RWPE2 (cell line): ENCODE results near the gene SLC5A10.
A peak's percentile ranks its signal among the peaks of the same experiment; 100 is the strongest.

Experiments
- ATAC-seq: fragments of 200-7000 bp; cut with Tn5 transposase; 3 replicates; pipeline ENCODE4 v1.9.1; 2021; ENCODE audit warnings: low read depth
- DNase-seq: peaks from one replicate; pipeline ENCODE4 v3.0.0-alpha.2; 2020; ENCODE audit warnings: low spot score
- H3K27ac ChIP-seq: fragments of 450-650 bp; 2 replicates; pipeline ENCODE4 v1.5.1; 2017; ENCODE audit warnings: mild to moderate bottlenecking; ENCODE audit not compliant: poor library complexity, severe bottlenecking
- H3K27me3 ChIP-seq: fragments of 250-450 bp; sonication (Bioruptor Pico); 2 replicates; pipeline ENCODE4 v1.5.1; 2021; ENCODE audit warnings: mild to moderate bottlenecking, moderate library complexity; ENCODE audit not compliant: insufficient read depth, poor library complexity, severe bottlenecking
- H3K36me3 ChIP-seq: fragments of 250-450 bp; sonication (Bioruptor Pico); 2 replicates; pipeline ENCODE4 v1.5.1; 2020; ENCODE audit warnings: low read depth, mild to moderate bottlenecking, moderate library complexity
- H3K4me1 ChIP-seq: fragments of 250-450 bp; sonication (Bioruptor Pico); 2 replicates; pipeline ENCODE4 v1.5.1; 2021; ENCODE audit warnings: mild to moderate bottlenecking, moderate library complexity; ENCODE audit not compliant: insufficient read depth, poor library complexity, severe bottlenecking
- H3K4me3 ChIP-seq: fragments of 250-450 bp; sonication (Bioruptor Pico); 2 replicates; pipeline ENCODE4 v1.5.1; 2021; ENCODE audit warnings: mild to moderate bottlenecking, moderate library complexity; ENCODE audit not compliant: severe bottlenecking
- H3K9me3 ChIP-seq: fragments of 250-450 bp; sonication (Bioruptor Pico); 2 replicates; pipeline ENCODE4 v1.5.1; 2021; ENCODE audit warnings: mild to moderate bottlenecking, moderate library complexity; ENCODE audit not compliant: severe bottlenecking
- TF ChIP-seq, protein P1 (sequence below): fragments of 450-650 bp; IDR thresholded peaks from one replicate; pipeline ENCODE4 v1.5.1; 2017; ENCODE audit warnings: mild to moderate bottlenecking, moderate library complexity; ENCODE audit not compliant: poor library complexity, severe bottlenecking

The SLC5A10 gene

DNA sequence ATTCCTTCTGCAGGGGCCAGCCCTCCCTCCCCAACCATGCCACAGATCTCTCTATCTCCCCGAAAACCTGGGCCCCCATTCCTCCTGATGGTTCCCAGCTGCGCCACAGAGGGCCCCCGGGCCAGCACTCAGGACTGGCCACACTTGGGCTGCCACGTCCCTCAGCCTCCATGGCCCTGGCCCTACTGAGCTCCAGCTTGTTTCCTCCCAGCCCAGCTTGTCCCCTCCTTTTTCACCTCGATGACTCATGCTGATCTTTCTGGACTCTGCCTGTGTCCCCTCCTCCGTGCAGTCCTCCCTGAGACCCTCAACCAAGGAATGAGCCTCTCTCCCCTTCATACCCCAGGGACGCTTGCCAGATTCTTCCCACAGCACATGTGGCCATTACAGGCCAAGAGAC, 63.5 kb downstream of the SLC5A10 start:
- TF ChIP-seq, protein P1, sequence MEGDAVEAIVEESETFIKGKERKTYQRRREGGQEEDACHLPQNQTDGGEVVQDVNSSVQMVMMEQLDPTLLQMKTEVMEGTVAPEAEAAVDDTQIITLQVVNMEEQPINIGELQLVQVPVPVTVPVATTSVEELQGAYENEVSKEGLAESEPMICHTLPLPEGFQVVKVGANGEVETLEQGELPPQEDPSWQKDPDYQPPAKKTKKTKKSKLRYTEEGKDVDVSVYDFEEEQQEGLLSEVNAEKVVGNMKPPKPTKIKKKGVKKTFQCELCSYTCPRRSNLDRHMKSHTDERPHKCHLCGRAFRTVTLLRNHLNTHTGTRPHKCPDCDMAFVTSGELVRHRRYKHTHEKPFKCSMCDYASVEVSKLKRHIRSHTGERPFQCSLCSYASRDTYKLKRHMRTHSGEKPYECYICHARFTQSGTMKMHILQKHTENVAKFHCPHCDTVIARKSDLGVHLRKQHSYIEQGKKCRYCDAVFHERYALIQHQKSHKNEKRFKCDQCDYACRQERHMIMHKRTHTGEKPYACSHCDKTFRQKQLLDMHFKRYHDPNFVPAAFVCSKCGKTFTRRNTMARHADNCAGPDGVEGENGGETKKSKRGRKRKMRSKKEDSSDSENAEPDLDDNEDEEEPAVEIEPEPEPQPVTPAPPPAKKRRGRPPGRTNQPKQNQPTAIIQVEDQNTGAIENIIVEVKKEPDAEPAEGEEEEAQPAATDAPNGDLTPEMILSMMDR, result no peak
- Histone ChIP-seq H3K4me1 (peaks cover 12% of the 10 kb centered on the region), H3K4me3 (no peak overlapping the region), H3K9me3 (no peaks in the 10 kb centered on the region), H3K27me3 (no peaks in the 10 kb centered on the region), H3K27ac (no peak overlapping the region), H3K36me3 (no peaks in the 10 kb centered on the region)
- ATAC-seq (no peak), DNase-seq (no peak)

DNA sequence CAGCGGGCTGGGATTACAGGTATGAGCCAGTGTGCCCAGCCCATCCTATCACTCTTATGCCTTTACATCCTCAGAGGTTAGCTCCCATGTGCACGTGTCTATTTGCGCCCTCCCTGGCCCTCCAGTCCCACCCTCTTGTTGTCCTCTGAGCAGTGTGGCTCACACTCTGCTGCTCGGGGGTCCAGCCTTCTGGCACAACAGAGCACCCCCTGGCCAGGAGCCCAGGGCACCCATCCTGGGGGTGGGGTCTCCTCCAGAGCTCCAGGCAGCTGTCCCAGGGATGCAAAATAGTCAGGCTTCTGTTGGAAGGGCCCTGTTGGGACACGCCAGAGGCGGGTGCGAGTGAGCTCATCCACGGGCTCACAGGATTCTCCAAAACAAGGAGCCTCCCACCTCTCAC, 64.3 kb downstream of the SLC5A10 start:
- DNase-seq, result peak; percentile 30
- Histone ChIP-seq H3K27ac (no peak overlapping the region), H3K36me3 (no peaks in the 10 kb centered on the region), H3K27me3 (no peaks in the 10 kb centered on the region), H3K4me1 (peaks cover 5% of the 10 kb centered on the region), H3K4me3 (no peak overlapping the region), H3K9me3 (no peaks in the 10 kb centered on the region)
- ATAC-seq, result no peak
- TF ChIP-seq, protein P1, result no peak

DNA sequence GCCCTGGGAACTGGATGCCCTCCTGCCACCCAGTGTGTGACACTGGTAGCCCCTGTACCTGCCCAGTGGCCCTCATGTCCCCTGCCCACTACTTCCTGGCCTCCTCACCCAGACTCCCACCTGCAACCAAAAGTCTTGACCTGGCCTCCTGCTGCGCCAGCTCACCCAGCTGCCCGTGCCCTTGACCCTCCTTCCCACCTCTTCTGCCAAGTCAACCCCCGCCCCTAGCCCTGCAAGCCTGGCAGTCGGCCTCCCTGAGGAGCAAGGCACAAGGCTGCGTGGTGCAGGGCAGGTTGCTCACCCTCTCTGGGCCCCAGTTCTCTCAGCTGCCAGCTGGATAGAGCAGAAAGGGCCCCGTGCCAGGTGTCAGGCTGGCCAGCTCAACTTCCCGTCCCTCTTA, 64.9 kb downstream of the SLC5A10 start:
- no peaks in the 10 kb centered on the region for H3K9me3 ChIP-seq
- TF ChIP-seq, protein P1, result no peak

DNA sequence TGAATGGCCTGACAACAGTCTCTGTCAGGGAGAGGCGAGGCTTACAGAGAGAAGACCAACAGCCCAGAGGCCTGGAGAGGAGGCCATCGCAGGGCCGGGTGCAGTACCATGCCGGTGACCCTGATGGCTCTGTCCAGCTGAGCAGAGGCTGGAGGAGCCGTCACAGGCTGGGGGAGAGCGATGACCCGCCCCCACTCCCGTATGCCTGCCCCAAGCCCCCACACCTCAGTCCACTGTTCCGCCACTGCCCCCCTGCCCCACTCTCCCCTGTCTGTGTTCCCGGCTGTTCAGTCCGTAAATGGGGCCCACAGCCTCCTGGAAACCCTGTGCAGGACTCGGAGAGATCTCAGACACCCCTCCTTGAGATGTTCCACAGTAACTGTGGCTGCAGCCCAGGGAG, 65.4 kb downstream of the SLC5A10 start:
- no peak overlapping the region for H3K4me3 ChIP-seq
- H3K9me3 ChIP-seq, result no peaks in the 10 kb centered on the region
- ATAC-seq (no peak), DNase-seq (peak; percentile 32)
- H3K27ac ChIP-seq, result no peak overlapping the region
- TF ChIP-seq, protein P1, result no peak
- no peaks in the 10 kb centered on the region for H3K27me3 ChIP-seq
- no peaks in the 10 kb centered on the region for H3K36me3 ChIP-seq
- peaks cover 5% of the 10 kb centered on the region for H3K4me1 ChIP-seq

More for the DNA sequence above, 64.9 kb downstream of the SLC5A10 start:
- H3K4me1 ChIP-seq, result peaks cover 5% of the 10 kb centered on the region
- no peaks in the 10 kb centered on the region for H3K27me3 ChIP-seq
- H3K27ac ChIP-seq, result no peak overlapping the region
- ATAC-seq (no peak), DNase-seq (peak; percentile 44)
- no peak overlapping the region for H3K4me3 ChIP-seq
- no peaks in the 10 kb centered on the region for H3K36me3 ChIP-seq

DNA sequence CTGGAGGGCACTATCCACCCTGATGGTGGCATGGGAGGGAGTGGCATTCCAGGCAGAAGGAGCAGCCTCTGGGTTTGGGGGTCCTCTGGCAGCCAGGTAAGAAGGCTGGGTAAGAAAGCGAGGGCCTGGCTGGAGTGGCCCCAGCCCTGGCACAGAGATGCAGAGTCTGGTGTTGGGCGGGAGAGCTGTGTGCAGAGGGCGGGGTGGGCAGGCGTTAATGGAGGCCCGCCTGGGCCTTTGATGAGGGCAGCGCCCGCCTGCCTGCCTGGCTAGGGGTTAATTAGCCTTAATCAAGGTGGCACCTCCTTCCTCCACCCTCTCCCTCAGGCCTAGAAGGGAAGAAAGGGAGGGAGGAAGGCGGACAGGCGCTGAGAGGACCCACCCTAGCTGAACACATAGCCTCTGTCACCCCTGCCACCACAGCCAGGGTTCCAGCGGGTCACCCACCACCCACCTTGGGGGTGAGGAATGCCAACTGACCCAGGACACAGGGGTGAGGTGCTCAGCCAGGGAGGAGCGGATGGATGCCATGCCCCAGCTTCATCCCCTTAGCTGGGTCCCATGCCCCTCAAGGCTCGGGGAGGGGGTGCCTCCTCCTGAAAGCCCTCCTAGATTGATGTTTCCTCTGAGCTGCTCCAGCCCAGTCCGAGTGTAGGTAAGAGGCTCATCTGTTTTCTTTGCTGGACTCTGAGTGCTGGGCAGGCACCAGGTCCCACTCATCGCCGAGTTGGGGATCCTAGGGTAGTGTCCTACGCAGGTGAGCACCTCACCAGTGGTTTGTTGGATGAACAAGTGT, 66.0 kb downstream of the SLC5A10 start:
- Histone ChIP-seq H3K27ac (no peak overlapping the region), H3K36me3 (no peaks in the 10 kb centered on the region), H3K4me1 (peaks cover 5% of the 10 kb centered on the region), H3K4me3 (no peak overlapping the region), H3K27me3 (no peaks in the 10 kb centered on the region), H3K9me3 (no peaks in the 10 kb centered on the region)
- peak; percentile 55 for DNase-seq
- no peak for ATAC-seq
- TF ChIP-seq, protein P1, result no peak
